ENCODE data around the gene TOM1. TPM values are rescaled to one million over a fixed set of nuclear protein-coding genes. Genes with fewer than 3 reads are reported as not detected.

Gene TOM1
- total RNA-seq, 1 experiment from 2014 or later, result 19.0 TPM

- Histone ChIP-seq H3K36me3 (ENCODE audit: low read depth, low read length) (peaks cover 21% of the 10 kb centered on the region), H3K79me2 (ENCODE audit: low read length) (peaks cover 29% of the 10 kb centered on the region; the same call in 1 of the 2 replicates)
- BruUV-seq (replicated peaks), result no TSS peak
Measured at GRCh38 chr22:35276019-35276418, 23.7 kb upstream of the TOM1 start.

GRCh38 chr22:35288116-35288515 is 11.6 kb upstream of the TOM1 start:
- BruUV-seq (replicated peaks), result no TSS peak
- Histone ChIP-seq H2AFZ (ENCODE audit: low read length) (no peak overlapping the region), H3K27ac (ENCODE audit: low read length) (no peak overlapping the region), H3F3A (ENCODE audit: low read length, unreplicated experiment) (no peaks in the 10 kb centered on the region), H3K36me3 (ENCODE audit: low read depth, low read length) (peaks cover 50% of the 10 kb centered on the region), H4K20me1 (ENCODE audit: low read length) (no peaks in the 10 kb centered on the region), H3K9me3 (ENCODE audit: low read length) (no peaks in the 10 kb centered on the region), H3K4me1 (ENCODE audit: insufficient read depth, low read length) (no peaks in the 10 kb centered on the region), H3K79me2 (ENCODE audit: low read length) (no peaks in the 10 kb centered on the region), H3K27me3 (ENCODE audit: low read length) (no peaks in the 10 kb centered on the region), H3K4me3 (ENCODE audit: low read length) (no peak overlapping the region), H3K4me2 (ENCODE audit: low read length) (no peak overlapping the region), H3K9ac (ENCODE audit: low read length) (no peak overlapping the region), H3K9me2 (replicated peaks; ENCODE audit: low read length) (no peaks in the 10 kb centered on the region)
- ChIA-PET POLR2A (ENCODE audit: unreplicated experiment) (no interaction called here), CTCF (no interaction called here)
- DNase-seq (no peak), ATAC-seq (no peak)
- intact Hi-C loops (cut with micrococcal nuclease), result no loop called here
- no peak for TF ChIP-seq EZH2 (IDR thresholded peaks at IDR 0.05; ENCODE audit: low read length, unreplicated experiment)
- TF ChIP-seq CTCF (conservative IDR thresholded peaks at IDR 0.05; ENCODE audit: low read depth, low read length), result no peak
- TF ChIP-seq EZH2phosphoT487 (IDR thresholded peaks at IDR 0.05; ENCODE audit: borderline replicate concordance, low read length), result no peak

More at GRCh38 chr22:35276019-35276418, 23.7 kb upstream of the TOM1 start:
- Histone ChIP-seq H3K9me3 (ENCODE audit: low read length) (no peaks in the 10 kb centered on the region), H4K20me1 (ENCODE audit: low read length) (no peaks in the 10 kb centered on the region), H3K9ac (ENCODE audit: low read length) (no peak overlapping the region), H2AFZ (ENCODE audit: low read length) (no peak overlapping the region), H3K4me2 (ENCODE audit: low read length) (no peak overlapping the region), H3K9me2 (replicated peaks; ENCODE audit: low read length) (no peaks in the 10 kb centered on the region), H3K4me1 (ENCODE audit: insufficient read depth, low read length) (peaks cover 4% of the 10 kb centered on the region; the same call in 1 of the 2 replicates), H3K27ac (ENCODE audit: low read length) (no peak overlapping the region), H3K27me3 (ENCODE audit: low read length) (no peaks in the 10 kb centered on the region), H3F3A (ENCODE audit: low read length, unreplicated experiment) (no peaks in the 10 kb centered on the region), H3K4me3 (ENCODE audit: low read length) (no peak overlapping the region)
- ChIA-PET POLR2A (ENCODE audit: unreplicated experiment) (no interaction called here), CTCF (no interaction called here)
- intact Hi-C loops (cut with micrococcal nuclease), result no loop called here
- TF ChIP-seq EZH2phosphoT487 (IDR thresholded peaks at IDR 0.05; ENCODE audit: borderline replicate concordance, low read length) (no peak), CTCF (conservative IDR thresholded peaks at IDR 0.05; ENCODE audit: low read depth, low read length) (no peak), EZH2 (IDR thresholded peaks at IDR 0.05; ENCODE audit: low read length, unreplicated experiment) (no peak)
- no peak for ATAC-seq
- DNase-seq, result no peak

DNA sequence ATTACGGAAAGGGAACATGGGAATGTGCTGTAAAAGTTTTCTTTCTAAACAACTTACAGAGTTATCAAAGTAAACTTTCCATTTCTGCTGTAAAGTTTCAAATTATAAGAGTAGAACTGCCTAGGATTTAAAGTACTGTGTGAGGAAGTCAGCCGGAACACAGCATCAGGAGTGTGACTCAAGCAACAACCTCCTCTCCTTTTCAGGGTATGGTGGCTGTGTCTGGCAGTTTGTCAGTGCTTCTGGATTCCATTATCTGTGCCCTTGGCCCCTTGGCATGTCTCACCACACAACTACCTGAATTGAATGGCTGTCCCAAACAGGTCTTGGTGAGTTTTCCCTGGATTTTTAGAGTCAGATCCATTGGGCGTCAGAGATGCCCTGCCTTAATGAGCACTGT is 6.9 kb upstream of the TOM1 start:
- no peak for DNase-seq
- H3K36me3 ChIP-seq (ENCODE audit: low read depth, low read length), result peaks cover 31% of the 10 kb centered on the region
- BruUV-seq (replicated peaks), result no TSS peak
- no peaks in the 10 kb centered on the region for H3F3A ChIP-seq (ENCODE audit: low read length, unreplicated experiment)
- H3K9me2 ChIP-seq (replicated peaks; ENCODE audit: low read length), result no peaks in the 10 kb centered on the region
- H3K79me2 ChIP-seq (ENCODE audit: low read length), result no peaks in the 10 kb centered on the region
- no peaks in the 10 kb centered on the region for H3K27me3 ChIP-seq (ENCODE audit: low read length)
- H3K9ac ChIP-seq (ENCODE audit: low read length), result no peak overlapping the region
- ATAC-seq, result no peak
- TF ChIP-seq EZH2 (IDR thresholded peaks at IDR 0.05; ENCODE audit: low read length, unreplicated experiment) (no peak), EZH2phosphoT487 (IDR thresholded peaks at IDR 0.05; ENCODE audit: borderline replicate concordance, low read length) (no peak), CTCF (conservative IDR thresholded peaks at IDR 0.05; ENCODE audit: low read depth, low read length) (no peak)
- no peaks in the 10 kb centered on the region for H3K9me3 ChIP-seq (ENCODE audit: low read length)
- H2AFZ ChIP-seq (ENCODE audit: low read length), result no peak overlapping the region
- no peaks in the 10 kb centered on the region for H3K4me1 ChIP-seq (ENCODE audit: insufficient read depth, low read length)
- H4K20me1 ChIP-seq (ENCODE audit: low read length), result no peaks in the 10 kb centered on the region
- ChIA-PET POLR2A (ENCODE audit: unreplicated experiment) (no interaction called here), CTCF (no interaction called here)
- intact Hi-C loops (cut with micrococcal nuclease), result no loop called here
- no peak overlapping the region for H3K4me2 ChIP-seq (ENCODE audit: low read length)
- no peak overlapping the region for H3K27ac ChIP-seq (ENCODE audit: low read length)
- H3K4me3 ChIP-seq (ENCODE audit: low read length), result no peak overlapping the region
